Activated CD8-positive, alpha-beta memory T cell treated with anti-CD3 and anti-CD28 coated beads, Interleukin-2, amount 10 ng/mL, durations not matched to agents 7 days and 5 days (primary cell): Measurements from ENCODE around the gene BCL2. TPM values are rescaled to one million over a fixed set of nuclear protein-coding genes. Genes with fewer than 3 reads are reported as not detected.
A peak's percentile ranks its signal among the peaks of the same experiment; 100 is the strongest.

Experiments used
- ATAC-seq: fragments of 150-1000 bp; cut with Tn5 transposase; one replicate; pipeline ENCODE4 v1.10.0; 2021; ENCODE audit warnings: moderate library complexity
- CTCF ChIA-PET: fragments of 350-600 bp; sonication (Branson Sonifier 250); formaldehyde crosslinking; loops from one replicate; lab custom pipeline; 2021; ENCODE audit warnings: antibody characterized with exemption; lab: Charles Lee
- DNase-seq: peaks from one replicate; pipeline ENCODE4 v3.0.0-alpha.2; 2020
- H3K27ac Mint-ChIP-seq: one replicate; pipeline ENCODE4 v1.8.0; 2021; ENCODE audit warnings: mild to moderate bottlenecking, mixed read lengths
- H3K27me3 Mint-ChIP-seq: one replicate; pipeline ENCODE4 v1.8.0; 2021; ENCODE audit warnings: mixed read lengths
- H3K36me3 Mint-ChIP-seq: one replicate; pipeline ENCODE4 v1.8.0; 2021; ENCODE audit warnings: mild to moderate bottlenecking, mixed read lengths
- H3K4me1 Mint-ChIP-seq: one replicate; pipeline ENCODE4 v1.8.0; 2021; ENCODE audit warnings: mixed read lengths
- H3K4me3 Mint-ChIP-seq: one replicate; pipeline ENCODE4 v1.8.0; 2021; ENCODE audit warnings: mild to moderate bottlenecking, moderate library complexity, mixed read lengths
- H3K9me3 Mint-ChIP-seq: one replicate; pipeline ENCODE4 v1.8.0; 2022; ENCODE audit warnings: low read depth, mixed read lengths
- total RNA-seq, 2 experiments: library from RNA; stranded (reverse); gene quantifications; one replicate each; pipeline ENCODE4 v1.2.3, GENCODE V29; 2021

BCL2 gene
- total RNA-seq, 2 experiments from 2014 or later: 118 to 143 TPM

- Mint-ChIP-seq H3K9me3 (peaks cover 2% of the 10 kb centered on the region), H3K4me3 (no peak overlapping the region), H3K36me3 (peaks cover 42% of the 10 kb centered on the region), H3K27me3 (no peaks in the 10 kb centered on the region), H3K27ac (no peak overlapping the region), H3K4me1 (peaks cover 54% of the 10 kb centered on the region)
- DNase-seq (no peak), ATAC-seq (no peak)
- CTCF ChIA-PET: no interaction called here
These were observed 34.5 kb downstream of the BCL2 start for GRCh38 chr18:63284827-63285733.

GRCh38 chr18:63284173-63284799, 35.3 kb downstream of the BCL2 start:
- no peak for ATAC-seq
- Mint-ChIP-seq H3K4me3 (no peak overlapping the region), H3K27ac (no peak overlapping the region), H3K9me3 (peaks cover 2% of the 10 kb centered on the region), H3K36me3 (peaks cover 43% of the 10 kb centered on the region), H3K4me1 (peaks cover 54% of the 10 kb centered on the region), H3K27me3 (no peaks in the 10 kb centered on the region)
- CTCF ChIA-PET: no interaction called here
- no peak for DNase-seq

GRCh38 chr18:63283305-63284094, 36.1 kb downstream of the BCL2 start:
- DNase-seq: no peak
- H3K4me1 Mint-ChIP-seq: peaks cover 61% of the 10 kb centered on the region
- ATAC-seq: no peak
- H3K36me3 Mint-ChIP-seq: peaks cover 50% of the 10 kb centered on the region
- H3K9me3 Mint-ChIP-seq: peaks cover 2% of the 10 kb centered on the region
- no peak overlapping the region for H3K27ac Mint-ChIP-seq
- H3K4me3 Mint-ChIP-seq: no peak overlapping the region
- CTCF ChIA-PET: interaction anchor here (1.0 kb wide), 1 partner anchor 12 kb away, joined by 3 read pairs; no protein-coding TSS in a partner anchor
- no peaks in the 10 kb centered on the region for H3K27me3 Mint-ChIP-seq

- no peak overlapping the region for H3K4me3 Mint-ChIP-seq
- H3K9me3 Mint-ChIP-seq: peaks cover 2% of the 10 kb centered on the region
- no peak for ATAC-seq
- DNase-seq: no peak
- peaks cover 56% of the 10 kb centered on the region for H3K36me3 Mint-ChIP-seq
- H3K27ac Mint-ChIP-seq: no peak overlapping the region
- no peaks in the 10 kb centered on the region for H3K27me3 Mint-ChIP-seq
- CTCF ChIA-PET: interaction anchor here (1.0 kb wide), 1 partner anchor 13 kb away, joined by 3 read pairs; no protein-coding TSS in a partner anchor
- peaks cover 68% of the 10 kb centered on the region for H3K4me1 Mint-ChIP-seq
These were observed 36.8 kb downstream of the BCL2 start for GRCh38 chr18:63282793-63283192.

GRCh38 chr18:63273222-63273927, 46.2 kb downstream of the BCL2 start:
- H3K27ac Mint-ChIP-seq: peak overlapping the region; percentile 43
- no peak for ATAC-seq
- no peaks in the 10 kb centered on the region for H3K9me3 Mint-ChIP-seq
- H3K27me3 Mint-ChIP-seq: no peaks in the 10 kb centered on the region
- DNase-seq: no peak
- H3K4me3 Mint-ChIP-seq: no peak overlapping the region
- CTCF ChIA-PET: interaction anchor here (0.7 to 3.1 kb wide), 3 partner anchors 29 to 45 kb away, joined by 3 to 14 read pairs (median 3); no protein-coding TSS in a partner anchor
- H3K36me3 Mint-ChIP-seq: peaks cover 63% of the 10 kb centered on the region
- peaks cover 86% of the 10 kb centered on the region for H3K4me1 Mint-ChIP-seq

GRCh38 chr18:63272638-63273037, 46.9 kb downstream of the BCL2 start:
- H3K4me1 Mint-ChIP-seq: peaks cover 86% of the 10 kb centered on the region
- H3K4me3 Mint-ChIP-seq: no peak overlapping the region
- peaks cover 57% of the 10 kb centered on the region for H3K36me3 Mint-ChIP-seq
- no peak for DNase-seq
- no peaks in the 10 kb centered on the region for H3K9me3 Mint-ChIP-seq
- H3K27ac Mint-ChIP-seq: no peak overlapping the region
- H3K27me3 Mint-ChIP-seq: no peaks in the 10 kb centered on the region
- CTCF ChIA-PET: interaction anchor here (1.1 to 3.1 kb wide), 2 partner anchors 42 to 45 kb away, joined by 3 to 14 read pairs; no protein-coding TSS in a partner anchor
- no peak for ATAC-seq

- ATAC-seq (no peak), DNase-seq (no peak)
- Mint-ChIP-seq H3K27ac (no peak overlapping the region), H3K4me3 (no peak overlapping the region), H3K36me3 (peaks cover 55% of the 10 kb centered on the region), H3K27me3 (no peaks in the 10 kb centered on the region), H3K4me1 (peaks cover 88% of the 10 kb centered on the region), H3K9me3 (no peaks in the 10 kb centered on the region)
- CTCF ChIA-PET: interaction anchor here (1.5 to 3.1 kb wide), 2 partner anchors 17 to 46 kb away, joined by 3 to 14 read pairs; no protein-coding TSS in a partner anchor
These were observed 47.7 kb downstream of the BCL2 start for GRCh38 chr18:63271881-63272299.

- Mint-ChIP-seq H3K4me3 (no peak overlapping the region), H3K36me3 (peaks cover 50% of the 10 kb centered on the region), H3K4me1 (peaks cover 86% of the 10 kb centered on the region), H3K9me3 (no peaks in the 10 kb centered on the region), H3K27ac (no peak overlapping the region), H3K27me3 (no peaks in the 10 kb centered on the region)
- ATAC-seq (no peak), DNase-seq (no peak)
- CTCF ChIA-PET: interaction anchor here (1.5 to 3.1 kb wide), 3 partner anchors 17 to 47 kb away, joined by 3 to 14 read pairs (median 10); no protein-coding TSS in a partner anchor
These were observed 48.4 kb downstream of the BCL2 start for GRCh38 chr18:63271148-63271547.

- Mint-ChIP-seq H3K4me1 (peaks cover 78% of the 10 kb centered on the region), H3K27me3 (no peaks in the 10 kb centered on the region), H3K27ac (peak overlapping the region; percentile 76), H3K9me3 (no peaks in the 10 kb centered on the region), H3K36me3 (peaks cover 40% of the 10 kb centered on the region), H3K4me3 (peak overlapping the region; percentile 51)
- DNase-seq (no peak), ATAC-seq (peak; percentile 85)
- CTCF ChIA-PET: interaction anchor here (0.9 to 3.2 kb wide), 5 partner anchors 10 to 49 kb away, joined by 3 to 13 read pairs (median 4); no protein-coding TSS in a partner anchor
These were observed 51.4 kb downstream of the BCL2 start for GRCh38 chr18:63267975-63268721.

- H3K9me3 Mint-ChIP-seq: no peaks in the 10 kb centered on the region
- H3K27ac Mint-ChIP-seq: peak overlapping the region; percentile 76
- CTCF ChIA-PET: interaction anchor here (0.7 to 3.2 kb wide), 5 partner anchors 10 to 806 kb away, joined by 3 to 13 read pairs (median 4); no protein-coding TSS in a partner anchor
- peaks cover 42% of the 10 kb centered on the region for H3K36me3 Mint-ChIP-seq
- H3K4me1 Mint-ChIP-seq: peaks cover 75% of the 10 kb centered on the region
- H3K4me3 Mint-ChIP-seq: peak overlapping the region; percentile 1
- DNase-seq (no peak), ATAC-seq (peak; percentile 31)
- no peaks in the 10 kb centered on the region for H3K27me3 Mint-ChIP-seq
These were observed 52.4 kb downstream of the BCL2 start for GRCh38 chr18:63266888-63267790.

GRCh38 chr18:63265326-63265725, 54.2 kb downstream of the BCL2 start:
- H3K27me3 Mint-ChIP-seq: no peaks in the 10 kb centered on the region
- no peak overlapping the region for H3K4me3 Mint-ChIP-seq
- H3K4me1 Mint-ChIP-seq: peaks cover 75% of the 10 kb centered on the region
- DNase-seq: no peak
- H3K27ac Mint-ChIP-seq: no peak overlapping the region
- CTCF ChIA-PET: interaction anchor here (0.9 to 1.1 kb wide), 2 partner anchors 30 to 53 kb away, joined by 3 read pairs; no protein-coding TSS in a partner anchor
- no peaks in the 10 kb centered on the region for H3K9me3 Mint-ChIP-seq
- no peak for ATAC-seq
- peaks cover 45% of the 10 kb centered on the region for H3K36me3 Mint-ChIP-seq
